Liver (tissue), 9 donors: ENCODE measurements around the gene SEPTIN8. TPM values are rescaled to one million over a fixed set of nuclear protein-coding genes. Genes with fewer than 3 reads are reported as not detected.

ENCODE experiments used
- DNase-seq: peaks from one replicate; pipeline ENCODE4 v3.0.0-alpha.2; 2017; ENCODE audit warnings: low spot score
- H3K27ac ChIP-seq, 2 donors: one replicate each; pipeline ENCODE4 v1.7.0; 2013; ENCODE audit warnings: inconsistent platforms in 2 of 2, low read length in 2 of 2, control low read depth in 1 of 2, low read depth in 1 of 2, mild to moderate bottlenecking in 1 of 2
- H3K27me3 ChIP-seq, 4 donors: one replicate each; pipeline versions ENCODE4 v1.6.1 to v1.7.0; 2013; ENCODE audit warnings: low read length in 3 of 4, inconsistent platforms in 1 of 4, mild to moderate bottlenecking in 1 of 4, moderate library complexity in 1 of 4; ENCODE audit not compliant: control insufficient read depth in 4 of 4, insufficient read depth in 4 of 4
- H3K36me3 ChIP-seq, 4 donors: one replicate each; pipeline versions ENCODE4 v1.6.1 to v1.7.0; 2013; ENCODE audit warnings: low read length in 3 of 4, mild to moderate bottlenecking in 3 of 4, low read depth in 1 of 4, moderate library complexity in 1 of 4; ENCODE audit not compliant: control insufficient read depth in 4 of 4, insufficient read depth in 3 of 4
- H3K4me1 ChIP-seq, 4 donors: one replicate each; pipeline versions ENCODE4 v1.6.1 to v1.7.0; 2013; ENCODE audit warnings: low read length in 3 of 4, mild to moderate bottlenecking in 3 of 4, moderate library complexity in 1 of 4; ENCODE audit not compliant: control insufficient read depth in 4 of 4, insufficient read depth in 4 of 4
- H3K4me3 ChIP-seq, 3 donors: one replicate each; pipeline versions ENCODE4 v1.6.1 to v1.7.0; 2013; ENCODE audit warnings: low read length in 3 of 3, control low read depth in 1 of 3, low read depth in 1 of 3, mild to moderate bottlenecking in 1 of 3
- H3K9ac ChIP-seq, 2 donors: one replicate each; pipeline ENCODE4 v1.7.0; 2013; ENCODE audit warnings: low read length in 2 of 2, mild to moderate bottlenecking in 2 of 2, moderate library complexity in 2 of 2, control low read depth in 1 of 2, low read depth in 1 of 2
- H3K9me3 ChIP-seq, 4 donors: one replicate each; pipeline versions ENCODE4 v1.6.1 to v1.7.0; 2013; ENCODE audit warnings: low read length in 3 of 4; ENCODE audit not compliant: control insufficient read depth in 4 of 4
- ATF3 ChIP-seq: IDR thresholded peaks from 2 replicates; pipeline ENCODE4 v1.6.1; 2016; ENCODE audit warnings: antibody characterized with exemption
- CTCF ChIP-seq: fragments of 150-350 bp; IDR thresholded peaks from 2 replicates; pipeline ENCODE4 v1.5.1; 2017; ENCODE audit warnings: improper control_type of control experiment, low read depth, low read length; ENCODE audit not compliant: missing input control
- EGR1 ChIP-seq, 2 donors: IDR thresholded peaks; 2 replicates each; pipeline ENCODE4 v1.6.1; 2016 to 2018; ENCODE audit warnings: antibody characterized with exemption in 2 of 2, low read depth in 2 of 2
- FOXA1 ChIP-seq: IDR thresholded peaks from 2 replicates; pipeline ENCODE4 v1.6.1; 2016; ENCODE audit warnings: antibody characterized with exemption
- FOXA2 ChIP-seq: IDR thresholded peaks from 2 replicates; pipeline ENCODE4 v1.6.1; 2016; ENCODE audit warnings: antibody characterized with exemption
- GABPA ChIP-seq, 2 donors: IDR thresholded peaks in 1 of 2; conservative IDR thresholded peaks in 1 of 2; 2 replicates each; pipeline ENCODE4 v1.6.1; 2016; ENCODE audit warnings: antibody characterized with exemption in 2 of 2, mild to moderate bottlenecking in 1 of 2, moderate library complexity in 1 of 2
- HNF4A ChIP-seq, 2 donors: conservative IDR thresholded peaks; 2 replicates each; pipeline ENCODE4 v1.6.1; 2016; ENCODE audit warnings: antibody characterized with exemption in 2 of 2, mild to moderate bottlenecking in 2 of 2
- HNF4G ChIP-seq: IDR thresholded peaks from 2 replicates; pipeline ENCODE4 v1.6.1; 2016; ENCODE audit warnings: antibody characterized with exemption
- JUND ChIP-seq, 2 donors: IDR thresholded peaks; 2 replicates each; pipeline ENCODE4 v1.6.1; 2016; ENCODE audit warnings: antibody characterized with exemption in 2 of 2
- MAX ChIP-seq: IDR thresholded peaks from 2 replicates; pipeline ENCODE4 v1.6.1; 2016; ENCODE audit warnings: antibody characterized with exemption
- NR2F2 ChIP-seq: IDR thresholded peaks from 2 replicates; pipeline ENCODE4 v1.6.1; 2016; ENCODE audit warnings: antibody characterized with exemption
- RAD21 ChIP-seq, 2 donors: IDR thresholded peaks; 2 replicates each; pipeline ENCODE4 v1.6.1; 2016; ENCODE audit warnings: antibody characterized with exemption in 2 of 2, mild to moderate bottlenecking in 2 of 2
- REST ChIP-seq: IDR thresholded peaks from 2 replicates; pipeline ENCODE4 v1.6.1; 2016; ENCODE audit warnings: antibody characterized with exemption, mild to moderate bottlenecking
- RXRA ChIP-seq, 2 donors: IDR thresholded peaks; 2 replicates each; pipeline ENCODE4 v1.6.1; 2017 to 2018; ENCODE audit warnings: antibody characterized with exemption in 2 of 2, mild to moderate bottlenecking in 1 of 2
- SP1 ChIP-seq: IDR thresholded peaks from 2 replicates; pipeline ENCODE4 v1.6.1; 2018; ENCODE audit warnings: antibody characterized with exemption, mild to moderate bottlenecking
- TAF1 ChIP-seq: conservative IDR thresholded peaks from 2 replicates; pipeline ENCODE4 v1.6.1; 2016; ENCODE audit warnings: antibody characterized with exemption, mild to moderate bottlenecking
- YY1 ChIP-seq: IDR thresholded peaks from 2 replicates; pipeline ENCODE4 v1.6.1; 2016; ENCODE audit warnings: antibody characterized with exemption, mild to moderate bottlenecking
- ZBTB33 ChIP-seq: IDR thresholded peaks from 2 replicates; pipeline ENCODE4 v1.6.1; 2016; ENCODE audit warnings: antibody characterized with exemption
- WGBS: extraction: QIAGEN DNeasy Blood & Tissue Kit; methylation state at CpG from one replicate; pipeline ENCODE4 v1.1.7; 2013; 5-methylcytosine and 5-hydroxymethylcytosine counted together
- polyA plus RNA-seq, 2 donors: library from polyadenylated mRNA; stranded (reverse) in 1 of 2; unstranded in 1 of 2; fragments of 200-250 nt in 1 of 2; fragments of >200 nt in 1 of 2; fragmentation: Nextera tagmentation in 1 of 2; extraction: Ambion mirVana in 1 of 2; gene quantifications; one replicate each; pipeline versions ENCODE4 v1.2.1 to v1.2.3, GENCODE V29; 2013 to 2015
- total RNA-seq, 2 donors: library from RNA; depleted of rRNA; stranded (reverse); fragments of >200 nt; gene quantifications; one replicate each; pipeline ENCODE4 v1.2.3, GENCODE V29; 2014
- donor health status: healthy.
- donor health status: healthy.
- donor health status: healthy.
- donor health status: healthy.
- donor health status: healthy.

Gene SEPTIN8
- total and polyA plus RNA-seq, 4 donors: 4.7 to 16.5 (median 9.8) TPM

- H3K27me3 ChIP-seq: no peaks in the 10 kb centered on the region
- DNase-seq: no peak
- WGBS: 19% methylated on average over 1 of the region's 1 CpG
- no peak overlapping the region for H3K4me3 ChIP-seq
- no peak overlapping the region for H3K27ac ChIP-seq
- no peaks in the 10 kb centered on the region for H3K9me3 ChIP-seq
- TF ChIP-seq HNF4G (no peak), JUND (IDR thresholded peaks at IDR 0.05) (no peak), FOXA1 (no peak), RAD21 (IDR thresholded peaks at IDR 0.05) (no peak), YY1 (no peak), HNF4A (conservative IDR thresholded peaks at IDR 0.05) (no peak), RXRA (IDR thresholded peaks at IDR 0.05) (no peak), EGR1 (IDR thresholded peaks at IDR 0.05; ENCODE audit: low read depth in 2 of 2) (no peak), REST (no peak), CTCF (no peak), TAF1 (no peak), ZBTB33 (no peak), ATF3 (no peak), GABPA (IDR thresholded peaks at IDR 0.05 in 1 of 2, conservative IDR thresholded peaks at IDR 0.05 in 1 of 2) (no peak), NR2F2 (no peak), FOXA2 (no peak), SP1 (no peak)
- H3K36me3 ChIP-seq: no peaks in the 10 kb centered on the region
- peaks cover 0 to 16% (median 5%) of the 10 kb centered on the region in 4 donors for H3K4me1 ChIP-seq
- no peak overlapping the region for H3K9ac ChIP-seq
Observed at GRCh38 chr5:132817011-132817410, 40.0 kb upstream of the SEPTIN8 start.

GRCh38 chr5:132816554-132816953 lies 39.5 kb upstream of the SEPTIN8 start:
- DNase-seq: no peak
- H3K27ac ChIP-seq: no peak overlapping the region

More at GRCh38 chr5:132816554-132816953, 39.5 kb upstream of the SEPTIN8 start:
- H3K9ac ChIP-seq: no peak overlapping the region
- peaks cover 0 to 16% (median 5%) of the 10 kb centered on the region in 4 donors for H3K4me1 ChIP-seq
- no peak overlapping the region for H3K4me3 ChIP-seq
- H3K36me3 ChIP-seq: no peaks in the 10 kb centered on the region
- no peak for TF ChIP-seq HNF4A (conservative IDR thresholded peaks at IDR 0.05)
- TF ChIP-seq MAX: no peak
- no peak for TF ChIP-seq SP1
- TF ChIP-seq RXRA (IDR thresholded peaks at IDR 0.05): no peak
- no peak for TF ChIP-seq FOXA1
- TF ChIP-seq NR2F2: no peak
- TF ChIP-seq GABPA (IDR thresholded peaks at IDR 0.05 in 1 of 2, conservative IDR thresholded peaks at IDR 0.05 in 1 of 2): no peak
- no peak for TF ChIP-seq YY1
- no peak for TF ChIP-seq FOXA2
- TF ChIP-seq TAF1: no peak
- no peaks in the 10 kb centered on the region for H3K9me3 ChIP-seq
- no peaks in the 10 kb centered on the region for H3K27me3 ChIP-seq
